ENCODE measurements around the gene INPP5A.

INPP5A gene

DNA sequence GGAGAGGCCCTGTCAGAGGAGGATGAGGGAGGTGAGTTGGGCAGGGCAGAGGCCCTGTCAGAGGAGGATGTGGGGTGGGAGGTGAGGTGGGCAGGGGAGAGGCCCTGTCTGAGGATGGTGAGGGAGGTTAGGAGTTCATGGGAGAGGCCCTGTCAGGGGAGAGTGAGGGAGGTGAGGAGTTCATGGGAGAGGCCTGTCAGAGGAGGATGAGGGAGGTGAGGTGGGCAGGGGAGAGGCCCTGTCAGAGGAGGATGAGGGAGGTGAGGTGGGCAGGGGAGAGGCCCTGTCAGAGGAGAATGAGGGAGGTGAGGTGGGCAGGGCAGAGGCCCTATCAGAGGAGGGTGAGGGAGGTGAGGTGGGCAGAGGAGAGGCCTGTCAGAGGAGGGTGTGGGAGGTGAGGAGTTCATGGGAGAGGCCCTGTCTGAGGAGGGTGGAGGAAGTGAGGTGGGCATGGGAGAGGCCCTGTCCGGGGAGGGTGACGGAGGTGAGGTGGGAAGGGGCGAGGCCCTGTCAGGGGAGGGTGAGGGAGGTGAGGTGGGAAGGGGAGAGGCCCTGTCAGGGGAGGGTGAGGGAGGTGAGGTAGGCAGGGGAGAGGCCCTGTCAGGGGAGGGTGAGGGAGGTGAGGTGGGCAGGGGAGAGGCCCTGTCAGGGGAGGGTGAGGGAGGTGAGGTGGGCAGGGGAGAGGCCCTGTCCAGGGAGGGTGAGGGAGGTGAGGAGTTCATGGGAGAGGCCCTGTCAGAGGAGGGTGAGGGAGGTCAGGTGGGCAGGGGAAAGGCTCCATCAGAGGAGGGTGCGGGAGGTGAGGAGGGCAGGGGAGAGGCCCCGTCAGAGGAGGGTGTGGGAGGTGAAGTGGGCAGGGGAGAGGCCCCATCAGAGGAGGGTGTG lies 73.7 kb downstream of the INPP5A start:
- no peak for DNase-seq (ENCODE audit: low spot score)

GRCh38 chr10:132611986-132612385 lies 74.4 kb downstream of the INPP5A start:
- no peak for DNase-seq (ENCODE audit: low spot score)

- DNase-seq (ENCODE audit: low spot score): no peak
These were observed 75.3 kb downstream of the INPP5A start for GRCh38 chr10:132612571-132613504.

- DNase-seq (ENCODE audit: low spot score): no peak
These were observed 76.2 kb downstream of the INPP5A start for GRCh38 chr10:132613566-132614348.

DNA sequence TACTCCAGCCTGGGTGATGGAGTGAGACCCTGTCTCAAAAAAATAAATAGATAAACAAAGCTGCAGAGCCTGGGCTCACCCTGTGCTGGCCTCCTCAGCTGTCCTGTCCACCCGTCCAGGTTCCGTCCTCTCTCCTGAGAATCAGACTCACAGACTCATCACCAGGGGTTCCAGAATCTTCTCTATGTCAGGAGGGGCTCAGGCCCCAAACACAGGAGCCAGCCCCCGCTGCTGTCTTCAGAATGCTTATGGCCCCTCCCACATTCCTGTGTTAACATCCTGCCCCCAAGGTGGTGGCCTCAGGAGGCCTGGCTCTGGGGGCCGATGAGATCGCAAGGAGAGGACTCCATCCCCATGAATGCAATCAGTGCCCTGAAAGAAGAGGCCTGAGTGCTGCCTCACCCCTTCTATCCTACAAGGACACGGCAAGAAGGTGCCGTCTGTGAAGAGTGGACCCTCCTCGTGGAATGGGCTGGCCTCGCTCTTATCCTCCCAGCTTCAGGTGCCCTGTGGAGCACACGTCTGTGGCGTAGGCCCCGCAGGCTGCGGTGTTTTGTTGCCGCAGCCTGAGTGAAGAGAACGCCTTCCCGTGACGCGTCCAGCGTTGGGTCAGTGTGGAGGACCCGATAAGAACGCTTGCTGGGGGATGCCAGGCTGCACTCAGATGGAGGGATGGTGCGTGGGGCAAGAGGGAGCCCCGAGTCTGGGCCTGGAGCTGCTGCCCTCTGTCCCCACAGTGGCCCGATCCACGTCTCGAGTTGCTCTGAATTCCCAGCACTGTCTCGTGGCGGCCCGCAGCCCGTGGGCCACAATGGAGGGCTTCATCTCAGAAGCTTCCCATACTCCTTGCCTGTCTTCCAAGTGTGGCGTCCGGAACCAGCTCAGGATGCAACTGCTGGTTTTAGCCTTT lies 77.1 kb downstream of the INPP5A start:
- DNase-seq (ENCODE audit: low spot score): no peak

GRCh38 chr10:132615341-132616169 lies 78.0 kb downstream of the INPP5A start:
- no peak for DNase-seq (ENCODE audit: low spot score)

GRCh38 chr10:132616170-132616995 lies 78.8 kb downstream of the INPP5A start:
- no peak for DNase-seq (ENCODE audit: low spot score)

GRCh38 chr10:132616996-132617736 lies 79.6 kb downstream of the INPP5A start:
- DNase-seq (ENCODE audit: low spot score): no peak

- DNase-seq (ENCODE audit: low spot score): no peak
These were observed 80.1 kb downstream of the INPP5A start for GRCh38 chr10:132617737-132618052.

DNA sequence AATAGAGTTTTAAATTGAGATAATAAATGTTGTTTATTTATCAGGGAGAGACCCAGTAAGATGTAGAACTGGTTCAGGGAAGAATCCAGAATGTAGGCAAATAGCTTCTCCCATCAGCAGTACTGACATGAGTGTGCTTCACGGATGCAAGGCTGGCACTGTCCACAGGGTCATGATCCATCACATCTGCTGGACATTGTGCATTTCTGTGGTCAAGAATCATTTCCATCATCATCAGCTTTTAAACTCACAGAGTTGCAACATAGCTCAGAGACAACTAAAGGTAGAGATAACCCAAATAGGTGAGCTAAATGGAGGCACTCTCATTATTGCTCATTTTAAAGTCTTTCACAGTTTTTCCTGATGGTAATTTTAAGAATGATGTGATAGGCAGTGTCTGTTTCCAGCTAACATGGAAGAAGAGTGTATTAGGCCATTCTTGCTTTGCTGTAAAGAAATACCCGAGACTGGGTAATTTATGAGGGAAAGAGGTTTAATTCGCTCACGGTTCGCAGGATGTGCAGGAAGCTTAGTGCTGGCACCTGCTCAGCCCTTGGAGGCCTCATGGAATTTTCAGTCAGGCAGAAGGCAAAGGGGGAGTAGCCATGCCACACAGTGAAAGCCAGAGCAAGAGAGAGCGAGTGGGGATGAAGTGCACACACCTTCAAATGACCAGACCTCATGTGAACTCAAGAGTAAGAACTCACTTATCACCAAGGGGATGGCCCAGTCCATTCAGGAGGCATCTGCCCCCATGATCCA lies 80.8 kb downstream of the INPP5A start:
- DNase-seq (ENCODE audit: low spot score): no peak

- DNase-seq (ENCODE audit: low spot score): no peak
These were observed 82.3 kb downstream of the INPP5A start for GRCh38 chr10:132619927-132620326.

DNA sequence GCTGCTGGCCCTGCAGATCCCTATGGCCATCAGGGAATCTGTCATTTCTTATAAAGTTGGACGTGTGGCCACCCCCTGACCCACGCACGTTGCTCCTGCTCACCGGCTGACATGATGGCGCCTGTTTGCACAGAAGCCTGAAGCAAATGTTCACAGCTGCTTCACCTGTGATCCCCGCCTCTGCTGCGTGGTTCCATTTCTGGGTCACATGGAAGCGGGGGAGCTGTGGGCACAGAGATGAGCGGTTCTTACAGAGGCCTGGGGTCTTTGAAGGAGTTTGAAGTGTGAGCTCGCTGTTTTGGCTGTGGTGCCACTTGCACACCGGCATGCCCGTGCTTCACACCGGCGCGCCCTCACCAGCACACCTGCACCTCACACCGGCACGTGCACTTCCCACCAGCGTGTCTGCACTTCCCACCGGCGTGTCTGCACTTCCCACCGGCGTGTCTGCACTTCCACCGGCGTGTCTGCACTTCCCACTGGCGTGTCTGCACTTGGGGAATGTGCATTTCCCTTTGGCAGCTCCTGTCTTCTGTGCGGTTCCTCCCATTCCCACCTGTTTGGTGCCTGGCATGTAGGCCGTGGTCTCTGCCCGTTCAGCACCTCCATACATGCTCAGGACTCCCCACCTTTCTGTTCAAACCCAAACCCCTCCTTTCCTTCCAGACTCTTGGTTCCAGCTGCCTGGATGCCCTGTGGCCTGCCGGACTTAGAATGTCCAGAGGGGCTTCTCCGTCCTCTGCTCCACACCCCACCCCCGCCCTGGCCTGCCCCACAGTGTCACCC lies 86.7 kb downstream of the INPP5A start:
- DNase-seq (ENCODE audit: low spot score): no peak

- DNase-seq (ENCODE audit: low spot score): peak; percentile 50
These were observed 87.4 kb downstream of the INPP5A start for GRCh38 chr10:132624847-132625471.

DNA sequence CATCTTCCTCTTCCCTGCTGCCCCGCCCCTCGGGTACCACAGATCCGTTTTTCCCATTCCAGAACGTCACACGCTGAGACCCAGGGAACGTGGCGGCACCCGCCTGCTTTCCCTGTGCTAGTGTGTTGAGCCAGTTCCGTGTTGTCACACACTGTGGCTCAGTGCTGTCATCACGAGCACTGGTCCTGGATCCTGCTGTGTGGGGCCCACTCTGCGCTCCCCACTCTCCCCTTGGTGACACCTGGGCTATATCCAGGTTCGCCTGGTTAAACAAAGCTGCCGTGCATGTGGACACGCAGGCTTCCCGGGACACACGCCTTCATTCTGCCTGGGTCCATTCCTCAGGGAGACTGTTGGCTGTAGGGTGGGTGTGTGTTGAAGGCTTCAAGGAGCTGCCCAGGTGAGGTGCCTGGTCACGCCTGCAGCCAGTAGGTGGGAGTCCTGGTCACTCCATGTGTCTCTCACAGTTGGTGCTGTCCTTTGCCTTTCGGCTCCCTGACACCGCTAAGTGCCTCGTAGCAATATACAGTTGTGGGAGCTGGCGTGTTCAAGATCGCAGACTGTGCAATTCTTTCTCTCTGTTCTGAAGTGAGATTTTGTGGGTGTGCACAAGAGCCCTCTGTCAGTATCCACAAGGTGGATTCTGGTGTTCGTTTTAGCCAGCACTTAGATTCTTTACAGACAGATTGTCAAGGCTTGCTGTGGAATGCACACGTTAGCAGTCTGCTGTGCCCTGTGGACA lies 88.6 kb downstream of the INPP5A start:
- DNase-seq (ENCODE audit: low spot score): no peak

Measured in SK-N-DZ (cell line).